Keratinocyte (primary cell): ENCODE data around the gene PRSS50. TPM values are rescaled to one million over a fixed set of nuclear protein-coding genes. Genes with fewer than 3 reads are reported as not detected.

Experiments used
- DNase-seq: peaks from one replicate; pipeline ENCODE4 v3.0.0-alpha.2; 2011; ENCODE audit warnings: low read depth, missing footprints, low spot score
- FAIRE-seq: peaks from 2 replicates; lab custom pipeline; 2011; peaks lifted over from hg19 to GRCh38; lab: Jason Lieb, UNC
- H2AFZ ChIP-seq: 2 replicates; pipeline ENCODE4 v1.6.0; 2012; ENCODE audit warnings: low read length, control low read depth, inconsistent platforms; ENCODE audit not compliant: control insufficient read depth
- H3K27ac ChIP-seq: 2 replicates; pipeline ENCODE4 v1.5.1; 2011; ENCODE audit warnings: low read length; ENCODE audit not compliant: control insufficient read depth, insufficient read depth
- H3K27me3 ChIP-seq: 3 replicates; pipeline ENCODE4 v1.6.0; 2011; ENCODE audit warnings: low read length; ENCODE audit not compliant: control insufficient read depth, insufficient read depth; ENCODE audit errors: extremely low read depth
- H3K36me3 ChIP-seq, 2 experiments: 2 replicates in 1 of 2; 3 replicates in 1 of 2; pipeline ENCODE4 v1.5.1; 2011; ENCODE audit warnings: low read length in 2 of 2, mild to moderate bottlenecking in 1 of 2; ENCODE audit not compliant: control insufficient read depth in 2 of 2, insufficient read depth in 2 of 2; ENCODE audit errors: extremely low read depth in 1 of 2
- H3K4me1 ChIP-seq: 3 replicates; pipeline ENCODE4 v1.5.1; 2011; ENCODE audit warnings: low read length; ENCODE audit not compliant: control insufficient read depth, insufficient read depth; ENCODE audit errors: extremely low read depth
- H3K4me2 ChIP-seq: 3 replicates; pipeline ENCODE4 v1.6.0; 2011; ENCODE audit warnings: low read depth, low read length; ENCODE audit not compliant: control insufficient read depth, insufficient read depth; ENCODE audit errors: extremely low read depth
- H3K4me3 ChIP-seq, 3 experiments: fragments of 200-600 bp in 1 of 3; sonication (generic) in 1 of 3; 2 replicates in 2 of 3; 3 replicates in 1 of 3; pipeline ENCODE4 v1.5.1; 2011 to 2016; ENCODE audit warnings: low read length in 3 of 3, mild to moderate bottlenecking in 3 of 3, control low read depth in 2 of 3, inconsistent platforms in 1 of 3, low read depth in 1 of 3, mixed read lengths in 1 of 3, mixed run types in 1 of 3, moderate library complexity in 1 of 3; ENCODE audit not compliant: control insufficient read depth in 2 of 3, insufficient read depth in 2 of 3; ENCODE audit errors: extremely low read depth in 1 of 3
- H3K79me2 ChIP-seq: 2 replicates; pipeline ENCODE4 v1.6.0; 2012; ENCODE audit warnings: low read length; ENCODE audit not compliant: control insufficient read depth, insufficient read depth
- H3K9ac ChIP-seq: 3 replicates; pipeline ENCODE4 v1.6.0; 2011; ENCODE audit warnings: low read length; ENCODE audit not compliant: control insufficient read depth, insufficient read depth; ENCODE audit errors: extremely low read depth
- H3K9me1 ChIP-seq: 3 replicates; pipeline ENCODE4 v1.6.0; 2011; ENCODE audit warnings: low read length; ENCODE audit not compliant: control insufficient read depth, insufficient read depth; ENCODE audit errors: extremely low read depth
- H3K9me3 ChIP-seq: 2 replicates; pipeline ENCODE4 v1.5.1; 2012; ENCODE audit warnings: low read depth, low read length; ENCODE audit not compliant: control insufficient read depth
- H4K20me1 ChIP-seq: 3 replicates; pipeline ENCODE4 v1.6.0; 2011; ENCODE audit warnings: low read length; ENCODE audit not compliant: control insufficient read depth, insufficient read depth; ENCODE audit errors: extremely low read depth
- CTCF ChIP-seq, 3 experiments: IDR thresholded peaks in 1 of 3; conservative IDR thresholded peaks in 1 of 3; optimal IDR thresholded peaks in 1 of 3; 2 replicates in 2 of 3; 3 replicates in 1 of 3; pipeline versions ENCODE3 to v1.5.1; 2011; ENCODE audit warnings: low read length in 3 of 3, mild to moderate bottlenecking in 3 of 3, moderate library complexity in 2 of 3, control low read depth in 1 of 3, inconsistent platforms in 1 of 3; ENCODE audit not compliant: insufficient read depth in 2 of 3; ENCODE audit errors: extremely low read depth in 1 of 3
- EZH2 ChIP-seq: IDR thresholded peaks from one replicate; pipeline ENCODE4 v1.6.1; 2012; ENCODE audit warnings: inconsistent platforms, mild to moderate bottlenecking, low read length, moderate library complexity
- dilution Hi-C: fragments of 300-500 bp; cut with MboI; formaldehyde crosslinking; loops from one replicate; pipeline ENCODE4 v1.7.0; 2020; ENCODE audit warnings: low sequenced_read_pairs; ENCODE audit not compliant: extremely low pct_ligation_motif_present
- polyA plus RNA-seq, 5 experiments: library from polyadenylated mRNA; depleted of rRNA in 3 of 5; stranded (reverse) in 3 of 5; stranded (forward) in 1 of 5; unstranded in 1 of 5; fragments of >200 nt; gene quantifications; 1 replicate in 1 of 5; 2 replicates in 3 of 5; 3 replicates in 1 of 5; pipeline versions ENCODE4 v1.2.1 to v1.2.3, GENCODE V29; 2011 to 2012; ENCODE audit warnings: missing spikeins in 2 of 5, low read depth in 1 of 5, low replicate concordance in 1 of 5

The PRSS50 gene
- polyA plus RNA-seq, 1 donor (not counting 4 experiments of a cell fraction or from before 2014, with no cell fraction given) = not detected

DNA sequence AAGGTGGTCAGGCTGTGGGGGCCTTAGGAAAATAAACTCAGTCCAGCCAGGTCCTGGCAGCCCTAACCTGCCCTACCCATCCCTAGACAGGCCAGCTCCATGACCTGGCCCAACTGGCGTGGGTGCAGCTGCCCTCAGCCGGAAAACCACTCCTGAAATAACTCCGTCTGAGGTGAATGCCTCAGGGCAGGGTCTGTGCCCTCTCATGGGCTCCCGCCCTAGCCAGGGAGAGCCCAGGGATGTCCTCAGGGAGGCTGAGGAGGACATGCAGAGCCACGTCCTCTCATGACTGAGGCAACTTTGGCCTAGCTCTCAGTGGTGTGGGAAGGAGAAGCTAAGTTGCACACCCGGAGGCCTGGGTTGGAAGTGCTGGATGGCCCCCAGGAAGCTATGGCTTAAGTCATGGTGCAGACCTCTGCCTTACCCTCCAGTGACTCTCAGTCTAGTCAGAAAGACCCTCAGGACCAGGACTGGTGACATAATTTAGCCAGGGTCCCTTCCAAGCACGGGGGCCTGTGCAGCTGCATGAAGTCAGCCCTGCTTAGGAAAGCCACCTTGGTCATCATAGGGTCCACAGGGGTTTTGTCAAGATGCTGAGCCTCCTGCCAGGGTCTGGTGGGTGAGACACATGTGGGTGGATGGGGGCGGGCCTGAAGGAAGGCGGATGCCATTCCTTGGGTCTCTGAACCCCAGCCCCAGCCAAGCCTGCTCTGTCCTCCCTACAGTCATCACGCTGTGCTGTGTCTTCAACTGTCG, 9.1 kb downstream of the PRSS50 start:
- H3K27ac ChIP-seq = no peak overlapping the region
- H3K9ac ChIP-seq = no peak overlapping the region
- no peaks in the 10 kb centered on the region for H3K9me1 ChIP-seq
- dilution Hi-C loops = no loop called here
- TF ChIP-seq CTCF (optimal IDR thresholded peaks at IDR 0.05 in 1 of 3, IDR thresholded peaks at IDR 0.05 in 1 of 3, conservative IDR thresholded peaks at IDR 0.05 in 1 of 3; ENCODE audit: extremely low read depth in 1 of 3, insufficient read depth in 2 of 3, low read length in 3 of 3) (peak in 2 of 3 experiments; percentile 4 to 7), EZH2 (no peak)
- H3K36me3 ChIP-seq = no peaks in the 10 kb centered on the region
- FAIRE-seq (no peak), DNase-seq (no peak)
- no peak overlapping the region for H2AFZ ChIP-seq
- H3K79me2 ChIP-seq = no peaks in the 10 kb centered on the region
- H3K4me2 ChIP-seq = no peak overlapping the region
- peaks cover 2% of the 10 kb centered on the region for H3K4me1 ChIP-seq
- no peaks in the 10 kb centered on the region for H3K9me3 ChIP-seq
- H3K4me3 ChIP-seq = no peak overlapping the region
- no peaks in the 10 kb centered on the region for H4K20me1 ChIP-seq
- peaks cover 5% of the 10 kb centered on the region for H3K27me3 ChIP-seq

- no peak overlapping the region for H3K27ac ChIP-seq
- H3K4me2 ChIP-seq = no peak overlapping the region
- peaks cover 14% of the 10 kb centered on the region for H3K27me3 ChIP-seq
- no peaks in the 10 kb centered on the region for H3K36me3 ChIP-seq
- no peaks in the 10 kb centered on the region for H3K4me1 ChIP-seq
- no peak for TF ChIP-seq EZH2
- no peak for TF ChIP-seq CTCF (optimal IDR thresholded peaks at IDR 0.05 in 1 of 3, IDR thresholded peaks at IDR 0.05 in 1 of 3, conservative IDR thresholded peaks at IDR 0.05 in 1 of 3; ENCODE audit: extremely low read depth in 1 of 3, insufficient read depth in 2 of 3, low read length in 3 of 3)
- no peak overlapping the region for H2AFZ ChIP-seq
- H3K9me3 ChIP-seq = no peaks in the 10 kb centered on the region
- dilution Hi-C loops = no loop called here
- no peaks in the 10 kb centered on the region for H3K9me1 ChIP-seq
- no peaks in the 10 kb centered on the region for H4K20me1 ChIP-seq
- FAIRE-seq = no peak
- H3K79me2 ChIP-seq = no peaks in the 10 kb centered on the region
- DNase-seq = no peak
- H3K9ac ChIP-seq = no peak overlapping the region
- no peak overlapping the region for H3K4me3 ChIP-seq
Measured at GRCh38 chr3:46707601-46708011, 10.1 kb downstream of the PRSS50 start.
